Bone marrow (tissue), 2 donors: ENCODE data around the gene NUDT19.
"Not testable (repeated sequence)": the region's sequence is repeated elsewhere in the genome, so short reads cannot be mapped to it uniquely, and the experiment has no call there.

Source experiments
- DNase-seq, 2 donors: peaks; one replicate each; lab custom pipeline; 2025; lab: John Stamatoyannopoulos, UW

NUDT19 gene

GRCh38 chr19:32708457-32708856 lies 16.8 kb downstream of the NUDT19 start:
- DNase-seq = no peak

DNA sequence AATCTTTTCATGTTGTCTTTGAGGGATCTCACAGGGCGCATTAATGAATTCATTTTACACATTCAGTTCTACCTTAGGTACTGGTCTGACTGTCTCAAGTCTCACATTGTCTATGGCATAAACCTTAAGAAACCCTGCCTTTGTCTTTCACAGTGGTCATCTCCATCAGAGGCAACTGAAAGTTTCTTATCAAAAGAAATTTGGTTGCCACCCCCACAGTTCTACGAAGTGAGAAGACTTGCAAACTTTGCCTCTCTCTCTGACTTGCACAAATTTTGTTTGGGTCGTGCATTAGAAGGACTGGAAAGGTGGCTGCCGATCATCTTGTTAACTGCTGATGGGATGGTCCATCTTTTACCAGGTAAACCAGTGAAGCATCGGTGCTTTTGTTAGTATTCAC lies 17.4 kb downstream of the NUDT19 start:
- no peak for DNase-seq

GRCh38 chr19:32711747-32712146 lies 20.1 kb downstream of the NUDT19 start:
- DNase-seq = no peak

DNA sequence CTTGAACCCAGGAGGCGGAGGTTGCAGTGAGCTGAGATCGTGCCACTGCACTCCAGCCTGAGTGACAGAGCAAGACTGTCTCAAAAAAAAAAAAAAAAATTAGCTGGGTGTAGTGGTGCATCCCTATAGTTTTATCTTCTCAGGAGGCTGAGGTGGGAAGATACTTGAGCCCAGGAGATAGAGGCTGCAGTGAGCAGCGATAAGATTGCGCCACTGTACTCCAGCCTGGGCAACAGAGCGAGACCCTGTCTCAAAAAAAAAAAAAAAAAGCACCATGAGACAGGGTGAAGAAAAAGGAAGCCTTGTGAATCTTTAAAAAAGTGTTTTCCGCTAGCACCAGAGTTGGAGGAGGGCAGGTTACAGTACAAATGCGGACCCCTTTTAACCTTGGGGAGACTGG lies 24.6 kb downstream of the NUDT19 start:
- not testable (repeated sequence) for DNase-seq

DNA sequence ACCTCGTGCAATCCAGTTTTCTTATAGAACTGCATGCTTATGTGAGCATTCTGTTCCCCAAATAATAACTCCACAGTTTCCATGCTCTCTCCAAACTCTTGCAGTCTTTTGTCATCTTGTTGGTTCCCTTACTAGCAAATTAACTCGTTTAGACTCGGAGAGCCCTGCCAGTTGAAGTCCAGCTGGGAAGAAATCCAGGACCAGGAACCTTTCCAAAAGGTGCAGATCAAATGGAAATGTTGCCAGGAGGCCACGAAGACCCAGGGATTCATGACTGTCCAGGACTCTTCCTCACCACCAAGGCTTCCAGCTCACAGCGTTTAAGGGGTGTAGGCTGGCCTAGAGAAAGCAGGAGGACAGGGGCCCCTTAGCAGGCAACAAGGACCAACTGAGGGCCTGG lies 25.9 kb downstream of the NUDT19 start:
- DNase-seq = no peak

DNA sequence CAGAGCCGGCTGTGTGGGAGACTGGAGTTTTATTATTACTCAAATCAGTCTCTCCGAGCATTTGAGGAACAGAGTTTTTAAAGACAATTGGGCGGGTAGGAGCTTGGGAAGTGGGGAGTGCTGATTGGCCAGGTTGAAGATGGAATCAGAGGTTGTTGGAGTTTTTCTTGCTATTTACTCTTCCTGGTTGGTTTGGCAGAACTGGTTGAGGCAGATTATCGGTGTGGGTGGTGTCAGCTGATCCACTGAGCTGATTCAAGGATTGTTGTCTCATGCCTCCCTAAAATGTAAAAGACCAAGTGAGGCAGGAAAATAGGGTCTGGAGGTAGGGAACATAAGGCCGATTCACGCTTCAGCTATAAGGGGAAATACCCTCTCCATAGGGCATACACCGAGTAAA lies 26.7 kb downstream of the NUDT19 start:
- DNase-seq = no peak

DNA sequence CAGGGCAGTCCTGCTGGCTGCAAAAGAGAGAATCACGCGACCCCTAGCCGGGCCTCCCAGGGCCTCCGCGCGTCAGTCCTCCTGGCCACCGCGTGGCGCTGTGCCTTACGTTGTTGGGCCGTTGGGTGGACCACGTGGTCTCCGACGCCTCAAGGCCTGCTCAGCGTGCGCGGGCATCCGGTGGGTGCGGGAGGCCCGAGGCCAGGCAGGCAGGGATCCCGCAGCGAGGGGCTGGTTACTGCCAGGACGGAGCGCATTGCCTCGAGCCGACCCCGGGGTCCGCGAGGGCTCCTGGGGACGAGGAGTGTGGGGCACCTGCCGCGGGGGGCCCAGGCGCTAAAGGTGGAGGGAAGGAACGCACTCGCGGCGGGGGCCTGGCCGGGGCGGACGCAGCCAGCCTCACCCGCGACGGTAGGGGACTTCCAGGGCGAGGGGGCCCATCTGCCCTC lies 28.0 kb downstream of the NUDT19 start, which contains the start of gene TDRD12:
TDRD12 (plus strand) TSS at position 157 of the 449 bp plus-strand sequence. CDS start 306 bp downstream, outside the sequence.
- no peak for DNase-seq

- DNase-seq = no peak
Observed at GRCh38 chr19:32720216-32720935, 28.8 kb downstream of the NUDT19 start.

DNA sequence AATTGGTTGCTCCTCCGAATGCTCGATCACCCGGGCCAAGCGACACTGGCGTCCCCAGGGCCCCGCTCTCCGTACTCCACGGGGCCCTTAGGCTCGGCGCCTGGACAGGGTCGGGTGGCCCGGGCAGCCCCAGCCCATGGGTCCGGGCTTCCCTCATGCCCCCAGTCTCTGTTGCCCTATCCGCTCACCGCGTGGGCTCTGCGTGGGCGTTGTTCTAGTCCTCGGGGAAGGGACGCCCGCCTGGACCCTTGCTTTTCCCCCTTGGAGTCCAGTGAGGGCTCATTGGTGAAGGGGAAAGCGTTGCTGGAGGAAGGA lies 29.3 kb downstream of the NUDT19 start:
- no peak for DNase-seq

GRCh38 chr19:32735936-32736335 lies 44.3 kb downstream of the NUDT19 start:
- no peak for DNase-seq

- DNase-seq = no peak
Observed at GRCh38 chr19:32743021-32743420, 51.4 kb downstream of the NUDT19 start.

- DNase-seq = no peak
Observed at GRCh38 chr19:32743447-32743846, 51.8 kb downstream of the NUDT19 start.

DNA sequence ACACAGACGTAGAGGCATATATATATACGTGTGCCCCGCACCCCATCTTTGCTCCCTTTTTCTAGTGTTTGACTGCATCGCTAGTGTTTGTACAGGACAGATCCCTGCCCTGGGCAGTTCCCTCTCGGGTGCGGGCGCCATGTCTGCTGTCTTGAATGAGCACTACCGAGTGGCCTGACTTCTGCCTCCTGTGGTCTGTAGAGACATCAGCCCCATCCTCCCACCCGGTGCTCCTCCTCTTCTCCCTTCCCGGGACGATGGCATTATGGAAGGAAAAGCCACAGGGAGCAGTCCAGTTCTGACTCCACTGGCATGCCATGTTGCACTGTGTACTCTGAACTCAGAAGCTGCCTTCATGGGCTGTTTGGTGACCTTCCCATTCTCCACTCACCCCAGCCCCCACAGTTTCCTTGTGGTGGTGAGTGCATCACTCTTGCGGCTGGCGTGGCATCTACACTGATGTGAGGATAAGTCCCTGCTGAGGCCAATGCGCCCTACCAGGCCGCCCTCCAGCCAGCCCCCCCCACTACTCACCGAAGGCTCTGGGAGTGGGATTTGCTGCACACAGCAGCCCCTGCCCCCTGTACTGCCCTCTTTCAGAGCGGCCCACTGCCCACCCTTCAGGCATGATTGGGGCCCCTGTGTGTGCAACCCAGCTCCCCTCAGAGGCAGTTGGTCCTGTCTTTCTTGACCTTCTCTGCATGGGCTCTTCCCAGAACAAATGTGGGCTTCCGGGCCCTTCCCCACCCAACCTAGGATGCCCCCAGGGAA lies 53.1 kb downstream of the NUDT19 start:
- no peak for DNase-seq

DNA sequence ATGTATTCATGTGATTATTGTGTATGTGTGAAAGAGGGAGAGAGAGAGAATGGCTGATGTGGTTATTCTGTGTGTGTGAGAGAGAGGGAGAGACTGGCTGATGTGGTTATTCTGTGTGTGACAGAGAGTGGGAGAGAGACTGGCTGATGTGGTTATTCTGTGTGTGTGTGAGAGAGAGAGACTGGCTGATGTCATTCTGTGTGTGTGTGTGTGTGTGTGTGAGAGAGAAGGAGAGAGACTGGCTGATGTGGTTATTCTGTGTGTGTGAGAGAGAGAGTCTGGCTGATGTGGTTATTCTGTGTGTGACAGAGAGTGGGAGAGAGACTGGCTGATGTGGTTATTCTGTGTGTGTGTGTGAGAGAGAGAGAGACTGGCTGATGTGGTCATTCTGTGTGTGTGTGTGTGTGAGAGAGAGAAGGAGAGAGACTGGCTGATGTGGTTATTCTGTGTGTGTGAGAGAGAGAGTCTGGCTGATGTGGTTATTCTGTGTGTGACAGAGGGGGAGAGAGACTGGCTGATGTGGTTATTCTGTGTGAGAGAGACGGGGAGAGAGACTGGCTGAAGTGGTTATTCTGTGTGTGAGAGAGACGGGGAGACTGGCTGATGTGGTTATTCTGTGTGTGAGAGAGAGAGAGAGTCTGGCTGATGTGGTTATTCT lies 54.1 kb downstream of the NUDT19 start:
- not testable (repeated sequence) for DNase-seq

GRCh38 chr19:32746631-32747196 lies 55.1 kb downstream of the NUDT19 start:
- not testable (repeated sequence) for DNase-seq

DNA sequence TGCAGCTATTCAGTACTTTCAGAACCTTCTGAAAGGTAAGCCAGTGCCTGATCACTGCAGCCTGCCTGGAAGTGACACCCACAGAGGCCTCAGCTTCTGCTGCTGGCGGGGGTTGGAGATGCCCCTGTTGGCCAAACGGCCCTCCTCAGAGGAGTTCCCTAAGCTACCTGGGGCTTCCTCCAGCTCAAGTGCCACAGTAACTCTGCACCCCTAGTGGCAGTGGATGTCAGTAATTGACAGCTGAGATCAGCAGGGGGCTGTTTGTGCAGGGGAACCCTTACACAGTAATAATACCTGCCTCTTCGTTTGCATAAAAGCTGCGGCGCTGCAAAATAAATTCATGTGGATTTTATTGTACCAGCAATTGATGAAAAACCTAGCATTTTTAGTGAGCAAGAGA lies 56.9 kb downstream of the NUDT19 start:
- DNase-seq = no peak

DNA sequence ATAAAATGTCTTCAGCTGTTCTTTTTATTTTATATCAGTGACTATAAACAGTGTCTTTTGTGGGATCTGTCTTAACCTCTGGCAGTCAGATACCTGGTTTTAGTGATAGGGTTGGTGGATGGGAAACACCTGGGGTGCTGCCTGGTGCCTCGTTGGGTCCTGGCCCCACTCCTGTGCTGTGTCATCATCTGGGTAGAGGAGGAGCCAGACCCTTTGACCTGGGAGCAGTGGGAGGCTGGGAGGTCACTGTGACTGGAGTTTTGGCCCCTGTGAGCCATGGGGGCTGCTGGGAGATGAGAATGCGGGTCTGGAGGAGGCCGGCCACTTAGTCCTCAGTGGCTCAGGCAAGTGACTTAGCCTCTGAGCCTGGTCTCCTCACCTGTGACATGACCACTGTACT lies 57.3 kb downstream of the NUDT19 start:
- DNase-seq = no peak

- no peak for DNase-seq
Observed at GRCh38 chr19:32749361-32749760, 57.7 kb downstream of the NUDT19 start.

DNA sequence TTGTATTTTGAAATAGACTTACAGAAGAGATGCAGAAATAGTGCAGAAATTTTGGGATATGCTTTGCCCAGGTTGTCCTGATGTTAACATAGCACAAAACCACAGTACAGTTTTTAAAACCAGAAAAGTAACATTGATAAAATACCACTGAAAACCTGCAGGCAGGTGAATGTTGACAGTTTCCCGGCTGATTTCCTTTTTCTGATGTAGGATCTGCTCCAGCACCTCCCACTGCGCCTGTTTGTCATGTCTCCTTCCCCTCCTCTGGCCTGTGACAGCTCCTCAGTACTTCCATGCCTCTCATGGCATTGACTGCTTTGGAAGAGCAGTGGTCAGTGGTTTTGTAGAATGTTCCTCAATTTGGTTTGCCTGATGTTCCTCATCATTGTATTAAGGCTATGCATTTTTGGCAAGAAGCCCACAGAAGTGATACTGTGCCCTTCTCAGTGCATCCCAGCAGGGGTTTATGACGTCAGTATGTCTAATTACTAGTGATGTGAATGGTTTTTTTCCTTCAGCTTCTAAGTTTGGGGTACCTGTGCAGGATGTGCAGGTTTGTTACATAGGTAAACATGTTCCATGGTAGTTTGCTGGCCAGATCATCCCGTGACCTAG lies 58.9 kb downstream of the NUDT19 start:
- no peak for DNase-seq

GRCh38 chr19:32751066-32751465 lies 59.4 kb downstream of the NUDT19 start:
- DNase-seq = no peak

DNA sequence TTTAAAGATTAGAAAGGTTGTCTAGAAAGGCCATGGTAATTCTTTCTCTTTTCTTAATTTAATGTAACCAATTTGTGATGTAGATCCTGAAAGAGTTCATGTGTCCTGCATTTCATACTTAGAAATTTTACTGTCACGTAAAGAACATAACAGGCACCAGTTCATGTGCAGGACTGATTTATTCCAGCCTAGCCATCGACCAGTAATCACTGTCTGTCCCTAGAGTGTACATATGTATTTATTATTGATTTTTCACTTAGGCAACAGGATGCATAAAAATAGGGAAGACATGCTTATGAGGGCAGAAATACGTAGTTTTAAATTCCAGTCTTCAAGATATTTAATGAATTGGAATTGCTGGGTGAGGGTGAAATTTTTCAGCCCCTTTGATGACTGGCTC lies 65.6 kb downstream of the NUDT19 start:
- no peak for DNase-seq
